GM12891 (cell line): ENCODE results near the gene BICDL1.

Experiments used
- POLR2A ChIP-seq: IDR thresholded peaks from 2 replicates; pipeline ENCODE4 v1.6.1; 2011; ENCODE audit warnings: low read depth, low read length, control low read depth
- POLR2AphosphoS5 ChIP-seq: IDR thresholded peaks from 2 replicates; pipeline ENCODE4 v1.6.1; 2011; ENCODE audit warnings: low read depth, low read length, control low read depth
- SPI1 ChIP-seq: IDR thresholded peaks from 2 replicates; pipeline ENCODE4 v1.6.1; 2011; ENCODE audit warnings: low read depth, low read length, control low read depth
- TAF1 ChIP-seq: IDR thresholded peaks from 2 replicates; pipeline ENCODE4 v1.6.1; 2011; ENCODE audit warnings: low read depth, low read length, control low read depth

GRCh38 chr12:120055231-120056000 lies 66.4 kb downstream of the BICDL1 start:
- TF ChIP-seq POLR2AphosphoS5 (no peak), TAF1 (no peak), POLR2A (no peak), SPI1 (no peak)
